NCI-H1436 treated with DMSO at 0.1 percent for 48 hours (cell line): ENCODE data around the gene ATP10B.

Experiments used
- DNase-seq: peaks from one replicate; lab custom pipeline; 2025; lab: John Stamatoyannopoulos, UW

Gene ATP10B

GRCh38 chr5:160635663-160636062 lies 216.3 kb downstream of the ATP10B start:
- DNase-seq, result no peak

GRCh38 chr5:160635046-160635445 lies 217.0 kb downstream of the ATP10B start:
- no peak for DNase-seq

GRCh38 chr5:160629003-160629402 lies 223.0 kb downstream of the ATP10B start:
- peak; percentile 90 for DNase-seq

- DNase-seq, result no peak
Observed at GRCh38 chr5:160628619-160628968, 223.4 kb downstream of the ATP10B start.

- DNase-seq, result no peak
Observed at GRCh38 chr5:160627921-160628618, 223.9 kb downstream of the ATP10B start.

GRCh38 chr5:160626322-160626721 lies 225.7 kb downstream of the ATP10B start:
- DNase-seq, result peak; percentile 84

GRCh38 chr5:160621526-160621925 lies 230.5 kb downstream of the ATP10B start:
- no peak for DNase-seq

GRCh38 chr5:160620401-160620800 lies 231.6 kb downstream of the ATP10B start:
- DNase-seq, result no peak

- no peak for DNase-seq
Observed at GRCh38 chr5:160619381-160619780, 232.6 kb downstream of the ATP10B start.

- no peak for DNase-seq
Observed at GRCh38 chr5:160618286-160618685, 233.7 kb downstream of the ATP10B start.

GRCh38 chr5:160616712-160617497 lies 235.1 kb downstream of the ATP10B start:
- DNase-seq, result no peak

- DNase-seq, result no peak
Observed at GRCh38 chr5:160614136-160614535, 237.9 kb downstream of the ATP10B start.

- no peak for DNase-seq
Observed at GRCh38 chr5:160605266-160605665, 246.7 kb downstream of the ATP10B start.

GRCh38 chr5:160604484-160604883 lies 247.5 kb downstream of the ATP10B start:
- no peak for DNase-seq

- no peak for DNase-seq
Observed at GRCh38 chr5:160602744-160603143, 249.3 kb downstream of the ATP10B start.

- no peak for DNase-seq
Observed at GRCh38 chr5:160601046-160601445, 251.0 kb downstream of the ATP10B start.

GRCh38 chr5:160573318-160573717 lies 278.7 kb downstream of the ATP10B start:
- no peak for DNase-seq

GRCh38 chr5:160567031-160567705 lies 284.8 kb downstream of the ATP10B start:
- DNase-seq, result no peak

- no peak for DNase-seq
Observed at GRCh38 chr5:160565376-160565775, 286.6 kb downstream of the ATP10B start.

- DNase-seq, result no peak
Observed at GRCh38 chr5:160556846-160557245, 295.2 kb downstream of the ATP10B start.

GRCh38 chr5:160555971-160556631 lies 295.9 kb downstream of the ATP10B start:
- DNase-seq, result no peak

- no peak for DNase-seq
Observed at GRCh38 chr5:160555581-160555970, 296.4 kb downstream of the ATP10B start.
